HuH-7.5 (cell line): ENCODE data around the gene CDH26.

ENCODE experiments used
- DNase-seq: peaks from one replicate; pipeline ENCODE4 v3.0.0; 2011; ENCODE audit warnings: low spot score

Gene CDH26

GRCh38 chr20:60063739-60064380 lies 105.6 kb downstream of the CDH26 start:
- no peak for DNase-seq
